Measurements from ENCODE around the gene ZFYVE16. TPM values are rescaled to one million over a fixed set of nuclear protein-coding genes. Genes with fewer than 3 reads are reported as not detected.
"Not testable (repeated sequence)": the region's sequence is repeated elsewhere in the genome, so short reads cannot be mapped to it uniquely, and the experiment has no call there.

Gene ZFYVE16
- total RNA-seq, 4 donors from 2014 or later, result 31.8 to 64.7 (median 45.2) TPM

DNA sequence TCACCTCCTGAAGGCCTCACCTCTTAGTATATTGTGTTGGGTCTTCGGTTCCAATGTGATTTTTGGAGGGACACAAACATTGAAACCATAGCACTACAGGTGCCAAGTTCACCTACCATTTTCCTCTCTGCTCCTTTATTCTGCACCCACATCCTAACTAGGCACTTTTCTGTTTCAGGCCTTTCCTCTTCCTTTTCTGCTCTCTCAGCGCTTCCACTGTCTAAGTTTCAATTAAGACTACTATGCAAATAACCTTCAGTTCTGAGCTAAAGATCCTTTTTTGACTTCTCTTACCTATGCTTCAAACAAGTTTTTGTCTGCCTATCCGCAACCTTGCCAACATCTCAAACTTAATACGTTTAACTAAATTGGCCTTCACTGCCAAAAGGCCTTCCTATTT is 25.4 kb upstream of the ZFYVE16 start:
- TF ChIP-seq POLR2A (IDR thresholded peaks at IDR 0.05), result no peak
- TF ChIP-seq, protein P1, sequence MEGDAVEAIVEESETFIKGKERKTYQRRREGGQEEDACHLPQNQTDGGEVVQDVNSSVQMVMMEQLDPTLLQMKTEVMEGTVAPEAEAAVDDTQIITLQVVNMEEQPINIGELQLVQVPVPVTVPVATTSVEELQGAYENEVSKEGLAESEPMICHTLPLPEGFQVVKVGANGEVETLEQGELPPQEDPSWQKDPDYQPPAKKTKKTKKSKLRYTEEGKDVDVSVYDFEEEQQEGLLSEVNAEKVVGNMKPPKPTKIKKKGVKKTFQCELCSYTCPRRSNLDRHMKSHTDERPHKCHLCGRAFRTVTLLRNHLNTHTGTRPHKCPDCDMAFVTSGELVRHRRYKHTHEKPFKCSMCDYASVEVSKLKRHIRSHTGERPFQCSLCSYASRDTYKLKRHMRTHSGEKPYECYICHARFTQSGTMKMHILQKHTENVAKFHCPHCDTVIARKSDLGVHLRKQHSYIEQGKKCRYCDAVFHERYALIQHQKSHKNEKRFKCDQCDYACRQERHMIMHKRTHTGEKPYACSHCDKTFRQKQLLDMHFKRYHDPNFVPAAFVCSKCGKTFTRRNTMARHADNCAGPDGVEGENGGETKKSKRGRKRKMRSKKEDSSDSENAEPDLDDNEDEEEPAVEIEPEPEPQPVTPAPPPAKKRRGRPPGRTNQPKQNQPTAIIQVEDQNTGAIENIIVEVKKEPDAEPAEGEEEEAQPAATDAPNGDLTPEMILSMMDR (IDR thresholded peaks at IDR 0.05), result no peak
- no peaks in the 10 kb centered on the region for H3K36me3 ChIP-seq
- DNase-seq, result no peak
- H3K9me3 ChIP-seq, result no peaks in the 10 kb centered on the region
- H3K27me3 ChIP-seq, result no peaks in the 10 kb centered on the region
- H3K4me1 ChIP-seq, result no peaks in the 10 kb centered on the region
- no peak overlapping the region for H3K4me3 ChIP-seq (replicated peaks in 1 of 3)
- WGBS, 2 donors, result 96 to 98% methylated on average over 4 of the region's 4 CpGs
- no peak overlapping the region for H3K27ac ChIP-seq
- intact Hi-C loops (cut with DNase I), result no loop called here

- H3K4me1 ChIP-seq, result no peaks in the 10 kb centered on the region
- H3K27me3 ChIP-seq, result no peaks in the 10 kb centered on the region
- no peak overlapping the region for H3K27ac ChIP-seq
- intact Hi-C loops (cut with DNase I), result no loop called here
- H3K4me3 ChIP-seq (replicated peaks in 1 of 3), result no peak overlapping the region
- H3K36me3 ChIP-seq, result no peaks in the 10 kb centered on the region
- WGBS, 2 donors, result 87 to 94% methylated on average over 3 of the region's 3 CpGs
- TF ChIP-seq, protein P1 (IDR thresholded peaks at IDR 0.05), result no peak
- TF ChIP-seq POLR2A (IDR thresholded peaks at IDR 0.05), result no peak
- H3K9me3 ChIP-seq, result no peaks in the 10 kb centered on the region
- no peak for DNase-seq
These were observed 20.6 kb upstream of the ZFYVE16 start for GRCh38 chr5:80387063-80387768.

DNA sequence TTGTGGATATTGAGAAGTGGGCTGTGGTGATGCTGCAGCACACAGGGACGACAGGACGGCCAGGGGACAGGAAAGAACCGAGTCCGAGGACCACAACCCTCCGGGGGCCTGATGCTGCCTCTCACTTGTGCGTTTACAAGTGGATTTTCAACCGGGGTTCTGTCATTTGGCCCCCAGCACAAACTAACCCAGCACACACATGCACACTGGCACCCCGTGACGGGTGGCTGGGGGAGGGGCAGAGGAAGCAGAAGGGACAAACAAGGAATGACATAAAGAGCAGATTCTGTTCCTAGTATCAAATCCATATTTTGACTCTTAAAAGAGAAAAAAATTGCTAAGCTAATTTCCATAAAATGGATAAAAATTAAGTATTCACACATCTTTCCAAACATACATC is 18.3 kb upstream of the ZFYVE16 start:
- intact Hi-C loops (cut with DNase I), result no loop called here
- no peaks in the 10 kb centered on the region for H3K36me3 ChIP-seq
- H3K4me3 ChIP-seq (replicated peaks in 1 of 3), result no peak overlapping the region
- H3K27me3 ChIP-seq, result no peaks in the 10 kb centered on the region
- H3K9me3 ChIP-seq, result no peaks in the 10 kb centered on the region
- H3K27ac ChIP-seq, result no peak overlapping the region
- WGBS, 2 donors, result 54 to 57% methylated on average over 9 of the region's 9 CpGs
- no peaks in the 10 kb centered on the region for H3K4me1 ChIP-seq
- TF ChIP-seq POLR2A (IDR thresholded peaks at IDR 0.05), result no peak
- TF ChIP-seq, protein P1 (IDR thresholded peaks at IDR 0.05), result no peak
- no peak for DNase-seq

- intact Hi-C loops (cut with DNase I); DNase-seq; H3K27ac ChIP-seq; H3K27me3 ChIP-seq; H3K4me3 ChIP-seq (replicated peaks in 1 of 3); H3K36me3 ChIP-seq; H3K9me3 ChIP-seq; H3K4me1 ChIP-seq: not testable (repeated sequence)
- WGBS, 2 donors, result 68 to 89% methylated on average over 3 of the region's 3 CpGs
These were observed 17.5 kb upstream of the ZFYVE16 start for GRCh38 chr5:80390413-80390812.

DNA sequence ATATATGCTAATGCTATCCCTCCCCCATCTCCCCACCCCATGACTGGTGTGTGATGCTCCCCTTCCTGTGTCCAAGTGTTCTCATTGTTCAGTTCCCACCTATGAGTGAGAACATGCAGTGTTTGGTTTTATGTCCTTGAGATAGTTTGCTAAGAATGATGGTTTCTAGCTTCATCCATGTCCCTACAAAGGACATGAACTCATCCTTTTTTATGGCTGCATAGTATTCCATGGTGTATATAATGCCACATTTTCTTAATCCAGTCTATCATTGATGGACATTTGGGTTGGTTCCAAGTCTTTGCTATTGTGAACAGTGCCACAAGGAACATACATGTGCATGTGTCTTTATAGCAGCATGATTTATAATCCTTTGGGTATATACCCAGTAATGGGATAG is 16.6 kb upstream of the ZFYVE16 start:
- H3K4me1 ChIP-seq; H3K9me3 ChIP-seq; intact Hi-C loops (cut with DNase I); DNase-seq; H3K27ac ChIP-seq; H3K36me3 ChIP-seq; H3K27me3 ChIP-seq; H3K4me3 ChIP-seq (replicated peaks in 1 of 3): not testable (repeated sequence)

DNA sequence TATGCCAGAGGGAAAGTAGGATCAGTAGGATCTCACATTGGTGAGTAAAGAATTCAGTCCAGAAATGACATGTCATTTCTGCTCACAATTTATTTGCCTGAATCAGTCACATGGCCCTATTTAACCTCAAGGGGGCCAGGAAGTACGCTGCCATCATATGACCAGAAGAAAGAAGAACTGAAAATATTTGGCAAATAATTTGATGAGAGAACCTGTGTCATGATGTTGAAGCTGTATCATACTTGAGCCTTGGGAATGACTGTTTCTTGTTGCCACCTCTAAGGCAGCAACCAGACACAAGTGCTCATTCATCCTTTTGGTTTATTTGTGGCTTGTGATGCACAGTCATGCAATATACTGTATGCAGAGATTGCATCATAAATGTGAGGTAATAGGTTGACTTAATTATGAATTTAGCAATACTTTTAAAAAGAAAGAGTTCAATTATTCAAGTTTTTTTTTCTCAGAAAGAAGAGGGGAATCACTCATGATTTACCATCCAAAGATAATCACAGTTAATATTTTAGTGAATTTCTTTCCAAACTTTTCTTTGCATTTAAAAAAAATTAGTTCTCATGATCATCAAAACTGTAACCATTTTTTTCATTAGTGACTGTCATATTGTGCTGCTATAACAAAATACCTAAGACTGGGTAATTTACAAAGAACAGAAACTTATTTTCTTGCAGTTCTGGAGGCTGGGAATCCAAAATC is 8.2 kb upstream of the ZFYVE16 start:
- no peak overlapping the region for H3K27ac ChIP-seq

DNA sequence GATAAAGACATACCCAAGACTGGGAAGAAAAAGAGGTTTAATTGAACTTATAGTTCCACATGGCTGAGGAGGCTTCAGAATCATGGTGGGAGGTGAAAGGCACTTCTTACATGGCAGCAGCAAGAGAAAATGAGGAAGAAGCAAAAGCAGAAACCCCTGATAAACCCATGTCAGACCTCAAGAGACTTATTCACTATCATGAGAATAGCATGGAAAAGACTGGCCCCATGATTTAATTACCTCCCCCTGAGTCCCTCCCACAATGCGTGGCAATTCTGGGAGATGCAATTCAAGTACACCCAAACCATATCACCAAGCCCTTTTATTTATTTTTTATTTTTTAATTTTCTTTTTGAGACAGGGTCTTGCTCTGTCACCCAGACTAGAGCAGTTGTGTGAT is 7.5 kb upstream of the ZFYVE16 start:
- DNase-seq; intact Hi-C loops (cut with DNase I): not testable (repeated sequence)

More for the DNA sequence above, 8.2 kb upstream of the ZFYVE16 start:
- Histone ChIP-seq H3K4me1 (peaks cover 11 to 23% of the 10 kb centered on the region in 2 donors), H3K9me3 (no peaks in the 10 kb centered on the region), H3K27me3 (no peaks in the 10 kb centered on the region), H3K36me3 (no peaks in the 10 kb centered on the region), H3K4me3 (replicated peaks in 1 of 3) (no peak overlapping the region)
- 83 to 89% methylated on average over 1 of the region's 1 CpG for WGBS, 2 donors
- DNase-seq, result no peak
- intact Hi-C loops (cut with DNase I), result no loop called here
- no peak for TF ChIP-seq POLR2A (IDR thresholded peaks at IDR 0.05)
- TF ChIP-seq, protein P1 (IDR thresholded peaks at IDR 0.05), result no peak

More for the DNA sequence above, 7.5 kb upstream of the ZFYVE16 start:
- H3K4me1 ChIP-seq, result peaks cover 11 to 23% of the 10 kb centered on the region in 2 donors
- H3K4me3 ChIP-seq (replicated peaks in 1 of 3); H3K9me3 ChIP-seq; H3K27ac ChIP-seq; H3K27me3 ChIP-seq; H3K36me3 ChIP-seq: not testable (repeated sequence)
- 94 to 98% methylated on average over 1 of the region's 1 CpG for WGBS, 2 donors

Data from thyroid gland (tissue), 4 donors.